WTC11 (cell line): ENCODE data around the gene WDR89. TPM values are rescaled to one million over a fixed set of nuclear protein-coding genes. Genes with fewer than 3 reads are reported as not detected.
"Not testable (repeated sequence)": the region's sequence is repeated elsewhere in the genome, so short reads cannot be mapped to it uniquely, and the experiment has no call there.

Experiments
- ATAC-seq: fragments of 200-7000 bp; cut with Tn5 transposase; 2 replicates; pipeline ENCODE4 v1.10.0; 2021; ENCODE audit warnings: mild to moderate bottlenecking, moderate library complexity
- CTCF ChIA-PET: fragments of 300-600 bp; sonication (Branson Sonifier 250); formaldehyde crosslinking; loops from one replicate; lab custom pipeline; 2021; ENCODE audit warnings: antibody characterized with exemption; lab: Charles Lee
- POLR2A ChIA-PET: fragments of 350-600 bp; sonication (Branson Sonifier 250); formaldehyde crosslinking; loops from one replicate; lab custom pipeline; 2021; ENCODE audit warnings: antibody characterized with exemption; lab: Charles Lee
- DNase-seq: peaks from one replicate; pipeline ENCODE4 v3.0.0; 2021; ENCODE audit warnings: low spot score
- H3K27ac Mint-ChIP-seq: 2 replicates; pipeline ENCODE4 v1.8.0; 2021; ENCODE audit warnings: mixed read lengths
- H3K27me3 Mint-ChIP-seq: 2 replicates; pipeline ENCODE4 v1.8.0; 2021; ENCODE audit warnings: low read depth, mild to moderate bottlenecking, moderate library complexity, mixed read lengths
- H3K36me3 Mint-ChIP-seq: 2 replicates; pipeline ENCODE4 v1.8.0; 2021; ENCODE audit warnings: mixed read lengths
- H3K4me1 Mint-ChIP-seq: 2 replicates; pipeline ENCODE4 v1.8.0; 2022; ENCODE audit warnings: mixed read lengths
- H3K4me3 Mint-ChIP-seq: 2 replicates; pipeline ENCODE4 v1.8.0; 2021; ENCODE audit warnings: mild to moderate bottlenecking, moderate library complexity, mixed read lengths
- H3K9me3 Mint-ChIP-seq: 2 replicates; pipeline ENCODE4 v1.8.0; 2021; ENCODE audit warnings: mixed read lengths
- ATF2 ChIP-seq: sonication (generic); formaldehyde crosslinking; IDR thresholded peaks from 2 replicates; pipeline ENCODE4 v1.8.1; 2022; ENCODE audit warnings: low read depth, missing genetic modification reagents, borderline replicate concordance
- CDX4 ChIP-seq: fragments of 250-450 bp; sonication (Bioruptor Pico); IDR thresholded peaks from 2 replicates; pipeline ENCODE4 v1.9.0; 2021; ENCODE audit warnings: moderate library complexity, mild to moderate bottlenecking, inconsistent platforms, borderline replicate concordance
- FOXJ3 ChIP-seq: sonication (generic); formaldehyde crosslinking; IDR thresholded peaks from 2 replicates; pipeline ENCODE4 v1.9.0; 2021; ENCODE audit warnings: missing genetic modification reagents, mild to moderate bottlenecking, borderline replicate concordance
- GABPB1 ChIP-seq: sonication (generic); formaldehyde crosslinking; IDR thresholded peaks from 2 replicates; pipeline ENCODE4 v1.8.1; 2023; ENCODE audit warnings: mild to moderate bottlenecking, missing genetic modification reagents
- NFYB ChIP-seq: sonication (generic); formaldehyde crosslinking; conservative IDR thresholded peaks from 2 replicates; pipeline ENCODE4 v1.8.0; 2022; ENCODE audit warnings: low read depth, missing genetic modification reagents
- RELA ChIP-seq: sonication (generic); formaldehyde crosslinking; IDR thresholded peaks from 2 replicates; pipeline ENCODE4 v1.8.1; 2022; ENCODE audit warnings: missing genetic modification reagents, mild to moderate bottlenecking, borderline replicate concordance
- SMAD4 ChIP-seq: sonication (generic); formaldehyde crosslinking; IDR thresholded peaks from 2 replicates; pipeline ENCODE4 v1.8.0; 2022; ENCODE audit warnings: mild to moderate bottlenecking, missing genetic modification reagents
- SOX15 ChIP-seq: fragments of 250-450 bp; sonication (Bioruptor Pico); IDR thresholded peaks from 2 replicates; pipeline ENCODE4 v1.9.0; 2021; ENCODE audit warnings: mild to moderate bottlenecking
- SP1 ChIP-seq: sonication (generic); formaldehyde crosslinking; conservative IDR thresholded peaks from 2 replicates; pipeline ENCODE4 v1.8.1; 2022; ENCODE audit warnings: missing genetic modification reagents
- TCF7 ChIP-seq: sonication (generic); formaldehyde crosslinking; IDR thresholded peaks from 2 replicates; pipeline ENCODE4 v1.8.0; 2022; ENCODE audit warnings: mild to moderate bottlenecking, low read depth, missing genetic modification reagents, moderate library complexity
- USF1 ChIP-seq: sonication (generic); formaldehyde crosslinking; IDR thresholded peaks from 2 replicates; pipeline ENCODE4 v1.8.0; 2022; ENCODE audit warnings: mild to moderate bottlenecking, missing genetic modification reagents
- ZBTB43 ChIP-seq: sonication (generic); formaldehyde crosslinking; IDR thresholded peaks from 2 replicates; pipeline ENCODE4 v1.8.1; 2023; ENCODE audit warnings: mild to moderate bottlenecking, missing genetic modification reagents
- total RNA-seq: library from RNA; stranded (reverse); gene quantifications from 3 replicates; pipeline ENCODE4 v1.2.3, GENCODE V29; 2021
- TF ChIP-seq, protein P1 (sequence below): fragments of 250-450 bp; sonication (Bioruptor Pico); conservative IDR thresholded peaks from 2 replicates; pipeline ENCODE4 v1.9.0; 2021; ENCODE audit warnings: mild to moderate bottlenecking
- TF ChIP-seq, protein P2 (sequence below): sonication (generic); formaldehyde crosslinking; IDR thresholded peaks from 2 replicates; pipeline ENCODE4 v1.8.1; 2023; ENCODE audit warnings: mild to moderate bottlenecking, missing genetic modification reagents

Gene WDR89
- total RNA-seq, 1 experiment from 2014 or later, result 27.5 TPM

DNA sequence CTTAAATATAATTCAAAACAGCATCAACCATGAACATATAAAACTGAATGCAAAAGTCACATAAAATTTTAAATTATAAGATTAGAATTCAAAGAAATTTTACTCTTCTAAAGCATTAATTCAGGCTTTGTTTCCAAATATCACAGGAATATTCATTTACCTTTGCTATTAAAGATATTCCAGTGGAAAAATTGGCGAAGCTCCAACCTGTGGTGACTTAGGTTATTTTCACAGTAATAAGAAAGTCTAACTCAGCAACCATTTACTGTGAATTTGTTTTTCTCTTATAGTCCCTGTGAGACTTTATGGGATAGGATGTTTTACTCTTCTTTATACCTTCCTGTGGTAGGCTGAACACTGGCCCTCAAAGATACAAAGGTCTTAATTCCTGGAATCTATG is 3.2 kb downstream of the WDR89 start (continued):
- TF ChIP-seq, protein P1, sequence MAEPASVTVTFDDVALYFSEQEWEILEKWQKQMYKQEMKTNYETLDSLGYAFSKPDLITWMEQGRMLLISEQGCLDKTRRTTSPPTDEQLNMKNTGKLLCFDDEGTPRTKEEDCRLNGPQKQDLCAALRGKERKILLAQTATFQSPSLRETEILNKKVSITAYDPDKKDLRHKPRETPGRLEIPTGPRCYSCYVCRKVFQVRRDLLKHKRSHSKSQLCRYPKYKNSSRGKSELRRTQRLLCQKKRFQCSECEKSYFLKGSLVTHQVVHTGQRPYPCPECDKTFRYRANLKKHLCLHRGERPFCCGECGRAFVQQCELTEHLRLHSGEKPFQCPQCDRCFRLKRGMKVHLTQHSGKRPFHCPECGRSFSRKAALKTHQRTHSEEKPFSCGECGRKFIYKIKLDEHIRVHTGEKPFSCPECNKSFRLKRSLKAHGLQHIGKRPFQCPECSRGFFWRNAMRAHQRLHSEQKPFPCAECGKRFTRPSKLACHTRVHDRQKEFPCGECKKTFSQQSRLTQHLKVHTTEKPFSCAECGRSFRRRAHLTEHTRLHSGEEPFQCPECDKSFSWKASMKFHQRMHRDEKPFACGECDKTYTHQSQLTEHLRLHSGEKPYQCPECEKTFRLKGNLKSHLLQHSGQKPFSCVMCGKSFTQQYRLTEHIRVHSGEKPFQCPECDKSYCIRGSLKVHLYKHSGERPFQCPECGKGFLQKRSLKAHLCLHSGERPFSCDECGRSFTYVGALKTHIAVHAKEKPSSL (CRISPR knock-in tag), result no peak
- TF ChIP-seq SMAD4 (CRISPR knock-in tag) (no peak), FOXJ3 (CRISPR knock-in tag) (no peak), SOX15 (CRISPR knock-in tag) (no peak)
- TF ChIP-seq, all 79 proteins: peak for 0

GRCh38 chr14:63636094-63636635 is 5.5 kb downstream of the WDR89 start:
- H3K36me3 Mint-ChIP-seq, result peaks cover 45% of the 10 kb centered on the region
- DNase-seq, H3K27me3 Mint-ChIP-seq, ATAC-seq, H3K4me3 Mint-ChIP-seq, POLR2A ChIA-PET, CTCF ChIA-PET: not testable (repeated sequence)
- peaks cover 18% of the 10 kb centered on the region for H3K4me1 Mint-ChIP-seq
- H3K9me3 Mint-ChIP-seq, result peaks cover 28% of the 10 kb centered on the region
- H3K27ac Mint-ChIP-seq, result peak overlapping the region; percentile 31

DNA sequence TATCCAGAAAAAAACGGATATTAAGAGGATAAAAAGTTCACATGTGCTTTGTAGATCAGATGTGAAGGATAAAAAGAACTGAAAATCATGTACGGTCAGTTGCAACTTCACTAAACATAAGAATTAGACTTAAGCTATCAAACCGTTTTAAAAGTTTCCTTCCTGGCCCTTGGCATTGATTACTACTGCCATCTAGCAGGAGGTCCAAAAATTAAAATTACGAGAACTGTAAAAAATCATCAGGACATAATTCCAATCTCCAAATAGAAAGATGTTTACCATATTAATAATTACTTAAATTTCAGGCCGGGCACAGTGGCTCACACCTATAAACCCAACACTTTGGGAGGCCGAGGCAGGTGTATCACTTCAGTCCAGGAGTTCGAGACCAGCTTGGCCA is 7.9 kb downstream of the WDR89 start:
- peaks cover 8% of the 10 kb centered on the region; the same call in 1 of the 2 replicates for H3K4me1 Mint-ChIP-seq
- no peak for DNase-seq
- ChIA-PET CTCF (interaction anchor here (0.5 to 1.6 kb wide), 3 partner anchors 91 to 722 kb away, joined by 4 to 7 read pairs (median 4); partner anchors contain the start of gene PPP2R5E), POLR2A (no interaction called here)
- H3K27me3 Mint-ChIP-seq, result no peaks in the 10 kb centered on the region
- TF ChIP-seq GABPB1 (CRISPR knock-in tag) (no peak), RELA (no peak), USF1 (no peak), SP1 (CRISPR knock-in tag) (no peak), ATF2 (CRISPR knock-in tag) (no peak), ZBTB43 (CRISPR knock-in tag) (no peak), NFYB (CRISPR knock-in tag) (no peak), TCF7 (CRISPR knock-in tag) (no peak), CDX4 (CRISPR knock-in tag) (no peak)
- TF ChIP-seq, protein P2, sequence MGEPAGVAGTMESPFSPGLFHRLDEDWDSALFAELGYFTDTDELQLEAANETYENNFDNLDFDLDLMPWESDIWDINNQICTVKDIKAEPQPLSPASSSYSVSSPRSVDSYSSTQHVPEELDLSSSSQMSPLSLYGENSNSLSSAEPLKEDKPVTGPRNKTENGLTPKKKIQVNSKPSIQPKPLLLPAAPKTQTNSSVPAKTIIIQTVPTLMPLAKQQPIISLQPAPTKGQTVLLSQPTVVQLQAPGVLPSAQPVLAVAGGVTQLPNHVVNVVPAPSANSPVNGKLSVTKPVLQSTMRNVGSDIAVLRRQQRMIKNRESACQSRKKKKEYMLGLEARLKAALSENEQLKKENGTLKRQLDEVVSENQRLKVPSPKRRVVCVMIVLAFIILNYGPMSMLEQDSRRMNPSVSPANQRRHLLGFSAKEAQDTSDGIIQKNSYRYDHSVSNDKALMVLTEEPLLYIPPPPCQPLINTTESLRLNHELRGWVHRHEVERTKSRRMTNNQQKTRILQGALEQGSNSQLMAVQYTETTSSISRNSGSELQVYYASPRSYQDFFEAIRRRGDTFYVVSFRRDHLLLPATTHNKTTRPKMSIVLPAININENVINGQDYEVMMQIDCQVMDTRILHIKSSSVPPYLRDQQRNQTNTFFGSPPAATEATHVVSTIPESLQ (CRISPR knock-in tag), result no peak
- H3K36me3 Mint-ChIP-seq, result peaks cover 42% of the 10 kb centered on the region
- ATAC-seq, result no peak
- H3K4me3 Mint-ChIP-seq, result no peak overlapping the region
- H3K27ac Mint-ChIP-seq, result no peak overlapping the region; the same call in 1 of the 2 replicates
- peaks cover 28% of the 10 kb centered on the region for H3K9me3 Mint-ChIP-seq
